GM12801 (cell line): Measurements from ENCODE around the gene ZBTB44.

ENCODE experiments used
- CTCF ChIP-seq: IDR thresholded peaks from one replicate; pipeline ENCODE4 v1.5.1; 2011; ENCODE audit warnings: control low read depth; ENCODE audit not compliant: insufficient read length; ENCODE audit errors: extremely low read depth

ZBTB44 gene

GRCh38 chr11:130202009-130202817 lies 112.5 kb downstream of the ZBTB44 start:
- TF ChIP-seq CTCF: no peak

- TF ChIP-seq CTCF: no peak
Observed at GRCh38 chr11:130201026-130201425, 113.7 kb downstream of the ZBTB44 start.

- TF ChIP-seq CTCF: no peak
Observed at GRCh38 chr11:130199792-130200191, 114.9 kb downstream of the ZBTB44 start.

GRCh38 chr11:130198964-130199363 lies 115.8 kb downstream of the ZBTB44 start:
- no peak for TF ChIP-seq CTCF

- TF ChIP-seq CTCF: no peak
Observed at GRCh38 chr11:130198292-130198691, 116.4 kb downstream of the ZBTB44 start.

GRCh38 chr11:130197386-130198035 lies 117.2 kb downstream of the ZBTB44 start:
- TF ChIP-seq CTCF: no peak

GRCh38 chr11:130194241-130195023 lies 120.3 kb downstream of the ZBTB44 start:
- TF ChIP-seq CTCF: no peak
